ENCODE results near the gene PPP1R3G. TPM values are rescaled to one million over a fixed set of nuclear protein-coding genes. Genes with fewer than 3 reads are reported as not detected.

Gene PPP1R3G
- total and polyA plus RNA-seq, 2 of the 13 experiments (the other 11 are each of a cell fraction or from before 2014, with no cell fraction given), result 1.2 to 1.3 TPM

DNA sequence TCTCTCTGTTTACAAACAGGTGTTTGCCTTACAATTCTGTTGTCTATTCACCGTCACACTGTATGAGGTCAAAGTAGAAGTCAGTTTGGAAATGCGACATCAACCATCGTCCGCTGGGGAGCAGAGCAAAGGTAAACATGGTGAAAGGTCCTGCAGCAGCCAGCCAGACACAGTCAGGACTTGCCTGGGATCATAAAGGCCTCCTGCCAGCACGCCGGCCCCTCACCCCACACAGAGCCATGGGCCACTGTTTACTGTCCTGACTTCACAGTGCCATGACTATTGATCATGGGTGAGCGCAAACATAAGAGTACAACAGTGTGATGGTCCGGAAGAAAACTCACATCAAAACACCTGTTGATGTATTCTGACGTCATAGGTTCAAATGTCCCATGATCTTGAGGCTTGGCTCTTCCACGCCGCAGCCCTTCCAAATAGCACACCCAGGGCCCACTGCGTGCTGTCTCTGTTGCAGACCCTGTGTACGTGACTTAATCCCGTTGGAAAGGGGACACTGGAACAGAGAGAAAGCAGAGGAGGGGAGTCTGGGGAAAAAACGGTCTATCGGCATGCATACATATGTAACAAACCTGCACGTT is 16.9 kb upstream of the PPP1R3G start (continued):
- TF ChIP-seq, protein P1, sequence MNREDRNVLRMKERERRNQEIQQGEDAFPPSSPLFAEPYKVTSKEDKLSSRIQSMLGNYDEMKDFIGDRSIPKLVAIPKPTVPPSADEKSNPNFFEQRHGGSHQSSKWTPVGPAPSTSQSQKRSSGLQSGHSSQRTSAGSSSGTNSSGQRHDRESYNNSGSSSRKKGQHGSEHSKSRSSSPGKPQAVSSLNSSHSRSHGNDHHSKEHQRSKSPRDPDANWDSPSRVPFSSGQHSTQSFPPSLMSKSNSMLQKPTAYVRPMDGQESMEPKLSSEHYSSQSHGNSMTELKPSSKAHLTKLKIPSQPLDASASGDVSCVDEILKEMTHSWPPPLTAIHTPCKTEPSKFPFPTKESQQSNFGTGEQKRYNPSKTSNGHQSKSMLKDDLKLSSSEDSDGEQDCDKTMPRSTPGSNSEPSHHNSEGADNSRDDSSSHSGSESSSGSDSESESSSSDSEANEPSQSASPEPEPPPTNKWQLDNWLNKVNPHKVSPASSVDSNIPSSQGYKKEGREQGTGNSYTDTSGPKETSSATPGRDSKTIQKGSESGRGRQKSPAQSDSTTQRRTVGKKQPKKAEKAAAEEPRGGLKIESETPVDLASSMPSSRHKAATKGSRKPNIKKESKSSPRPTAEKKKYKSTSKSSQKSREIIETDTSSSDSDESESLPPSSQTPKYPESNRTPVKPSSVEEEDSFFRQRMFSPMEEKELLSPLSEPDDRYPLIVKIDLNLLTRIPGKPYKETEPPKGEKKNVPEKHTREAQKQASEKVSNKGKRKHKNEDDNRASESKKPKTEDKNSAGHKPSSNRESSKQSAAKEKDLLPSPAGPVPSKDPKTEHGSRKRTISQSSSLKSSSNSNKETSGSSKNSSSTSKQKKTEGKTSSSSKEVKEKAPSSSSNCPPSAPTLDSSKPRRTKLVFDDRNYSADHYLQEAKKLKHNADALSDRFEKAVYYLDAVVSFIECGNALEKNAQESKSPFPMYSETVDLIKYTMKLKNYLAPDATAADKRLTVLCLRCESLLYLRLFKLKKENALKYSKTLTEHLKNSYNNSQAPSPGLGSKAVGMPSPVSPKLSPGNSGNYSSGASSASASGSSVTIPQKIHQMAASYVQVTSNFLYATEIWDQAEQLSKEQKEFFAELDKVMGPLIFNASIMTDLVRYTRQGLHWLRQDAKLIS (CRISPR knock-in tag; IDR thresholded peaks at IDR 0.05), result no peak
- TF ChIP-seq SIX1 (CRISPR knock-in tag; IDR thresholded peaks at IDR 0.05; ENCODE audit: borderline replicate concordance) (peak; percentile 60; the same call in 1 of the 2 replicates), KDM5A (IDR thresholded peaks at IDR 0.05; ENCODE audit: borderline replicate concordance, low read length) (no peak; the same call in 1 of the 2 replicates), GABPA (IDR thresholded peaks at IDR 0.05; ENCODE audit: low read depth, low read length) (no peak), GABPA (CRISPR knock-in tag; IDR thresholded peaks at IDR 0.05; ENCODE audit: low read depth) (peak; percentile 81), U2AF1 (optimal IDR thresholded peaks at IDR 0.05; ENCODE audit: low read depth, low read length) (no peak), ZNF761 (CRISPR knock-in tag; conservative IDR thresholded peaks at IDR 0.05) (no peak; the same call in 1 of the 2 replicates), ZNF30 (CRISPR knock-in tag; IDR thresholded peaks at IDR 0.05) (no peak), KAT8 (CRISPR knock-in tag; IDR thresholded peaks at IDR 0.05) (peak; percentile 92), GTF2F1 (IDR thresholded peaks at IDR 0.05; ENCODE audit: low read length) (no peak), TBX3 (IDR thresholded peaks at IDR 0.05; ENCODE audit: borderline replicate concordance) (peak; percentile 94), EP300 (IDR thresholded peaks at IDR 0.05; ENCODE audit: low read depth in 2 of 2, low read length in 2 of 2) (peak; percentile 74 to 96; a peak in 3 of 4 replicates), EP300 (CRISPR knock-in tag; IDR thresholded peaks at IDR 0.05; ENCODE audit: borderline replicate concordance) (peak; percentile 97), ZNF232 (CRISPR knock-in tag; IDR thresholded peaks at IDR 0.05; ENCODE audit: borderline replicate concordance) (peak; percentile 98; the same call in 1 of the 2 replicates), ARHGAP35 (CRISPR knock-in tag; IDR thresholded peaks at IDR 0.05; ENCODE audit: borderline replicate concordance) (peak; percentile 96)
- TF ChIP-seq, protein P2, sequence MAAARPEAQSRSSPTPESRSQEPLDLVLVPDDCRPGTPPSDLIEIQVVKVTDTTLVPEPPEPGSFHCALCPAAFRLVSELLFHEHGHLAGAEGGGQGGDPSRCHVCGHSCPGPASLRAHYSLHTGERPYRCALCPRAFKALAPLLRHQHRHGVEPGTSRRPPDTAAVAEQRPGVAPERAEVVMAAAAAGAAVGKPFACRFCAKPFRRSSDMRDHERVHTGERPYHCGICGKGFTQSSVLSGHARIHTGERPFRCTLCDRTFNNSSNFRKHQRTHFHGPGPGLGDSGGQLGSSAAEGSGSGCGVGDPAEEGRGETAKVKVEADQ (CRISPR knock-in tag; IDR thresholded peaks at IDR 0.05; ENCODE audit: borderline replicate concordance), result peak; percentile 96
- TF ChIP-seq, protein P3, sequence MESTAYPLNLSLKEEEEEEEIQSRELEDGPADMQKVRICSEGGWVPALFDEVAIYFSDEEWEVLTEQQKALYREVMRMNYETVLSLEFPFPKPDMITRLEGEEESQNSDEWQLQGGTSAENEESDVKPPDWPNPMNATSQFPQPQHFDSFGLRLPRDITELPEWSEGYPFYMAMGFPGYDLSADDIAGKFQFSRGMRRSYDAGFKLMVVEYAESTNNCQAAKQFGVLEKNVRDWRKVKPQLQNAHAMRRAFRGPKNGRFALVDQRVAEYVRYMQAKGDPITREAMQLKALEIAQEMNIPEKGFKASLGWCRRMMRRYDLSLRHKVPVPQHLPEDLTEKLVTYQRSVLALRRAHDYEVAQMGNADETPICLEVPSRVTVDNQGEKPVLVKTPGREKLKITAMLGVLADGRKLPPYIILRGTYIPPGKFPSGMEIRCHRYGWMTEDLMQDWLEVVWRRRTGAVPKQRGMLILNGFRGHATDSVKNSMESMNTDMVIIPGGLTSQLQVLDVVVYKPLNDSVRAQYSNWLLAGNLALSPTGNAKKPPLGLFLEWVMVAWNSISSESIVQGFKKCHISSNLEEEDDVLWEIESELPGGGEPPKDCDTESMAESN (CRISPR knock-in tag; conservative IDR thresholded peaks at IDR 0.05), result peak; percentile 97
- TF ChIP-seq, protein P4, sequence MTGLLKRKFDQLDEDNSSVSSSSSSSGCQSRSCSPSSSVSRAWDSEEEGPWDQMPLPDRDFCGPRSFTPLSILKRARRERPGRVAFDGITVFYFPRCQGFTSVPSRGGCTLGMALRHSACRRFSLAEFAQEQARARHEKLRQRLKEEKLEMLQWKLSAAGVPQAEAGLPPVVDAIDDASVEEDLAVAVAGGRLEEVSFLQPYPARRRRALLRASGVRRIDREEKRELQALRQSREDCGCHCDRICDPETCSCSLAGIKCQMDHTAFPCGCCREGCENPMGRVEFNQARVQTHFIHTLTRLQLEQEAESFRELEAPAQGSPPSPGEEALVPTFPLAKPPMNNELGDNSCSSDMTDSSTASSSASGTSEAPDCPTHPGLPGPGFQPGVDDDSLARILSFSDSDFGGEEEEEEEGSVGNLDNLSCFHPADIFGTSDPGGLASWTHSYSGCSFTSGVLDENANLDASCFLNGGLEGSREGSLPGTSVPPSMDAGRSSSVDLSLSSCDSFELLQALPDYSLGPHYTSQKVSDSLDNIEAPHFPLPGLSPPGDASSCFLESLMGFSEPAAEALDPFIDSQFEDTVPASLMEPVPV (CRISPR knock-in tag; IDR thresholded peaks at IDR 0.05), result peak; percentile 97
- TF ChIP-seq, protein P5, sequence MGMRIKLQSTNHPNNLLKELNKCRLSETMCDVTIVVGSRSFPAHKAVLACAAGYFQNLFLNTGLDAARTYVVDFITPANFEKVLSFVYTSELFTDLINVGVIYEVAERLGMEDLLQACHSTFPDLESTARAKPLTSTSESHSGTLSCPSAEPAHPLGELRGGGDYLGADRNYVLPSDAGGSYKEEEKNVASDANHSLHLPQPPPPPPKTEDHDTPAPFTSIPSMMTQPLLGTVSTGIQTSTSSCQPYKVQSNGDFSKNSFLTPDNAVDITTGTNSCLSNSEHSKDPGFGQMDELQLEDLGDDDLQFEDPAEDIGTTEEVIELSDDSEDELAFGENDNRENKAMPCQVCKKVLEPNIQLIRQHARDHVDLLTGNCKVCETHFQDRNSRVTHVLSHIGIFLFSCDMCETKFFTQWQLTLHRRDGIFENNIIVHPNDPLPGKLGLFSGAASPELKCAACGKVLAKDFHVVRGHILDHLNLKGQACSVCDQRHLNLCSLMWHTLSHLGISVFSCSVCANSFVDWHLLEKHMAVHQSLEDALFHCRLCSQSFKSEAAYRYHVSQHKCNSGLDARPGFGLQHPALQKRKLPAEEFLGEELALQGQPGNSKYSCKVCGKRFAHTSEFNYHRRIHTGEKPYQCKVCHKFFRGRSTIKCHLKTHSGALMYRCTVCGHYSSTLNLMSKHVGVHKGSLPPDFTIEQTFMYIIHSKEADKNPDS (CRISPR knock-in tag; IDR thresholded peaks at IDR 0.05), result peak; percentile 95; the same call in 1 of the 2 replicates
